HG02763 (cell line): ENCODE measurements around the gene MYPOP.

ENCODE experiments used
- ATAC-seq: cut with Tn5 transposase; IDR thresholded peaks from one replicate; pipeline ENCODE4 v1.9.1; 2021; ENCODE audit warnings: mild to moderate bottlenecking, moderate library complexity; ENCODE audit not compliant: unreplicated experiment

MYPOP gene

GRCh38 chr19:45864629-45865082 lies 37.8 kb downstream of the MYPOP start:
- ATAC-seq = no peak

DNA sequence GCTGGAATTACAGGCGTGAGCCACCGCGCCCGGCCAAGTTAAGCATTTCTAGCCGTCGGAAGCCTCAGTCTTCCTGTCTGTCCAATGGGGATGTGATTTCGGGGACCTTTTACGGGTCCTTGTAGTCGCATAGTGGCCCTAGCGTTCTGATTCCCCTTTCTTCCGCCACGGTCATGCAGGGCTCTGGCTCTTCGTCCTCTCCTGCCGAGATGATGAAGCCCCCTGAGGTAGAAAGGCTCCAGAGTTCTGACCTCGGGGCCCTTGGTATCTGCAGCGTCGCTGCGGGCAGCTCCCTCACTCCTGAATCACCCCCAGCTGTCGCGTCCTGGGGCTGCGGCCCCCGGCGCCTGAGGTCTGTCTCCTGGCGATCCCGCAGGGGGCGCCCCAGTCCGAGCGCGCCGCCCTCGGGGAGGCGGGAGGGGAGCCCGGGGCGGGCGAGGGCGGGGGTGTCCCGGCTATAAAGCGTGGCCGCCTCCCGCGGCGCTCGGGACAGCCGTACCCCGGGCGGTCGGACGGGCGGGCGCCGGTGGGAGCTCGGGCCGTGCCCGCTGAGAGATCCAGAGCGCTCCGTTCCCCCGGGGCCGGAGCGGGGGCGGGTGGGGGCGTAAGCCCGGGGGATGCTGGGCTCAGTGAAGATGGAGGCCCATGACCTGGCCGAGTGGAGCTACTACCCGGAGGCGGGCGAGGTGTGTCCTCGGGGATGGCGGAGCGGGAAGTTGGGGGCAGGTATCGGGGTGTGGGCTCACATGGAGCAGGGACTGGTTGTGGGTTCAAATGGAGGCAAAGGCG lies 38.4 kb downstream of the MYPOP start, which contains the start of gene FOXA3:
TSS of gene FOXA3 (plus strand) at position 487 of the 789 bp plus-strand sequence. CDS start at position 618, 131 bp downstream.
- no peak for ATAC-seq

DNA sequence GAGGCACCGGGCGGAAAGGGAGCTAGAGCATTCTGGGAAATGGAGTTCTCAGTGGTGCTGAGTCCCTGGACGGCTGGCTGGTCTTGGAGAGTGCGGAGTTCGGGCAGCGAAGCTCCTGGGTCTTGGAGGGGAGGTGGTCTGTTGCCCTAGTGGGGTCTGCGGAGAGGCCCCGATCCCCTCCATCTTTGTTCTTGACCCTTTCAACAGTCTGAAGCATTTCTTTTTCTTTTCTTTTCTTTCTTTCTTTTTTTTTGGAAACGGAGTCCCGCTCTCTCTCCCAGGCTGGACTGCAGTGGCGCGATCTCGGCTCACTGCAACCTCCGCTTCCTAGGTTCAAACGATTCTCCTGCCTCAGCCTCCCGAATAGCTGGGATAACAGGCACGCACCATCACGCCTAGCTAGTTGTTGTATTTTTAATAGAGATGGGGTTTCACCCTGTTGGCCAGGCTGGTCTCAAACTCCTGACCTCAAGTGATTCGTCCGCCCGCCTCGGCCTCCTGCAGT lies 39.0 kb downstream of the MYPOP start:
- no peak for ATAC-seq

DNA sequence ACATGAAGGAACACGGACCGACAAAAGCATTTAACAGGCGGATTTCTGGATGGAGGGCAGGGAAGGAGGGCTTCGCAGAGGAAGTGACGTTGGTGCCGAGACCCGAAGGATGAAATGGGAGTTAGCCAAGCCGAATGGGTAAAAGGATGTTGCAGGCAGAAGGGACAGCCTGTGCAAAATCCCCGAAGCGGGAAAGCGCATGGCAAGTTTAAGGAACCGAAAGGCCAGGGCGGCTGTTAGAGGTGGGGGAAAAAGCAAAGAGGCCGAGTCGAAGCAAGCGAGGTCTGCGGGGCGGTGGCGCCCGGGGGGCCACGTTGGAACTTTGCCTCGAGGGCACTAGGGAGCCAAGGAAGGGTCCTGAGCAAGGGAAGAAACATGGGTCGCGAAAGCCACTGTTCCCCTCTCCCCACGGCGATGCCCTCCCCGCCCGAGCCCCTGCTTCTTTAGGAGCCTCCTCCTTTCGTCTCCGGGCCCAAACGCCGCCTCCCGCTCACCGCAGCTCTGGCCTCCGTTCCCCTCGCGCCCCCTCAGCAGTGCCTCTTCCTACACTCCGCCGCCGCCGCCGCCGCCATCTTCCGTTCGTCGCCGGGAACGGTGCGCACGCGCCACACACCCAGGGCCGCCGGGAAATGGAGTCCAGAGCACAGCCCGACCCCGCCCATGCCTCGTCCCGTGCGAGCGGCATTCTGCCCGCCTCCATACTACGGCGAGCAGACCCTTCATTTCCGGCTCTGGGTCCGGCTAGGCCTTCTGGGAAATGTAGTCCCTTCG lies 39.7 kb downstream of the MYPOP start, which contains the start of gene SYMPK:
TSS of gene SYMPK (minus strand) at position 584 of the 771 bp plus-strand sequence. CDS start 8,652 bp downstream, outside the sequence.
- peak; percentile 89 for ATAC-seq

DNA sequence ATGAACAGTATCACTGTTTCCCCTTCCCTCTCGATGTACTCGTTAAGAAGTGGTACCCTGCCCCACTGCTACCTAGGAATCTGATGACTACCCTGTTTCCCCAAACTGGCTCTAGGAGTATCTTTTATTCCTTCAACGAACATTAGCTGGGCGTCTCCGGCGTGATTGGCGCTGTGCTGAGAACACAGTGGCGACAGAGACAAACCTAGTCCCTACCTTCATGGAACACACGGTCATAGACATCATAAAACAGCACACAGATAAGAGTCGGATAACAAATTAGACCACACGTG lies 40.2 kb downstream of the MYPOP start:
- no peak for ATAC-seq

DNA sequence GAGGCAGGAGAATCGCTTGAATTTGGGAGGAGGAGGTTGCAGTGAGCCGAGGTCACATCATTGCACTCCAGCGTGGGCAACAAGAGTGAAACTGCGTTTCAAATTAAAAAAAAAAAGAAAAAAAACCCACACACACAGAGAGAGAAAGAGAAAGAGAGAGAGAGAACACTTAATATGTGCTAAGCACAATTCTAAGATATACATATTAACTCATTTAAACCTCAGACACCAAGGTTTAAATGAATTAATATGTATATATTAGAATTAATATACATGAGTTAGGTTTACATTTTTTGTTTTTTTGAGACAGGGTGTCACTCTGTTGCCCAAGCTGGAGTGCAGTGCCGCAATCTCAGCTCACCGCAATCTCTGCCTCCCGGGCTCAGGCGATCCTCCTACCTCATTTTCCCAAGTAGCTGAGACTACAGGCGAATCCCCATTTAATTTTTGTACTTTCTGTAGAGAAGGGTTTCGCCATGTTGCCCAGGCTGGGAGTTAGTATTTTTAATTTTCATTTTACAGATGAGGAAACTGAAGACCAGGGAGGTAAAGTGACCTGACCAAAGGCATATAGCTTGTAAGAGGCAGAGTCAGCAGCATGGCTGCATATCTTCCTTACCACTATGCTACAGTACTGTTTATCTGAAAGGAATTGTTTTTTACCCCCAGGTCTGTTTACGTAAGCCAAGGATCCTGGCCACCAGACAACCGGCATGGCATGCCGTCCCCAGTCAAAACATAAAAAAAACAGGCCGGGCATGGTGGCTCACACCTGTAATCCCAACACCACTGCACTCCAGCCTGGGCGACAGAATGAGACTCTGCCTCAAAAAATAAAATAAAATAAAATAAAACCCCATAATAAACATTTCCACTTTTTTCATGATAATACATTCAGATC lies 41.8 kb downstream of the MYPOP start:
- no peak for ATAC-seq

- no peak for ATAC-seq
Observed at GRCh38 chr19:45854167-45854778, 48.1 kb downstream of the MYPOP start.

GRCh38 chr19:45852983-45853382 lies 49.4 kb downstream of the MYPOP start:
- ATAC-seq = no peak

- no peak for ATAC-seq
Observed at GRCh38 chr19:45852145-45852750, 50.2 kb downstream of the MYPOP start.

DNA sequence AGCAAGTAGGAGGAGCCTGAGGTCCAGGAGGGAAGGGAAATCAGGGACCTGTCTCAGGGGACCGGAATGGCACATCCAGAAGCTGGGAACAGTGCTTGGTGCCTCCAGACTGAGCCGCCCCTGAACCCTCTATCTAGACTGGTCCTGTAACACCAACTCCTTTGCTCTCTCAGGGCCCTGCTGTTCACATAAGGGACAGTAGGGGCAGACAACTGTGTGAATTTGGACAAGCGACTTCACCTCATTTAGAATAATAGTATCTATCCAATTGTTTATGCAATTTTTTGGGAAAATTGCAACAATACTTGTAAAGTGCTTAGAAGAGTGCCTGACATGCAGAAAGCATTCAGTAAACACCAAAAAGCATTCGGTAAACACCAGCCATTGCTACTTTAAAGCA lies 53.5 kb downstream of the MYPOP start:
- no peak for ATAC-seq

- no peak for ATAC-seq
Observed at GRCh38 chr19:45847663-45848062, 54.8 kb downstream of the MYPOP start.

- ATAC-seq = no peak
Observed at GRCh38 chr19:45842198-45842597, 60.2 kb downstream of the MYPOP start.
